ENCODE results near the gene HGS. TPM values are rescaled to one million over a fixed set of nuclear protein-coding genes. Genes with fewer than 3 reads are reported as not detected.

HGS gene
- total and polyA plus RNA-seq, 2 donors (not counting 3 experiments of a cell fraction or from before 2014, with no cell fraction given) = 166 to 191 TPM

- no peaks in the 10 kb centered on the region for H3K79me2 ChIP-seq (ENCODE audit: control insufficient read depth, insufficient read depth, low read length)
- BruUV-seq (replicated peaks) = no TSS peak
Measured at GRCh38 chr17:81719410-81720266, 35.8 kb downstream of the HGS start.

More at GRCh38 chr17:81719410-81720266, 35.8 kb downstream of the HGS start:
- CTCF ChIA-PET = no interaction called here
- H3K36me3 ChIP-seq (ENCODE audit: control insufficient read depth in 2 of 2, extremely low read depth in 1 of 2, insufficient read depth in 2 of 2, low read length in 2 of 2) = no peaks in the 10 kb centered on the region
- no peak for TF ChIP-seq CTCF (IDR thresholded peaks at IDR 0.05; ENCODE audit: extremely low read depth in 1 of 2, insufficient read depth in 1 of 2, low read depth in 1 of 2, low read length in 2 of 2)
- TF ChIP-seq MYC (IDR thresholded peaks at IDR 0.05; ENCODE audit: low read depth, low read length) = no peak
- intact Hi-C loops (cut with micrococcal nuclease) = no loop called here
- no peak overlapping the region for H2AFZ ChIP-seq (ENCODE audit: low read depth, low read length)
- FAIRE-seq (no peak), DNase-seq (ENCODE audit: low read depth, low spot score) (no peak)
- no peaks in the 10 kb centered on the region for H4K20me1 ChIP-seq (replicated peaks; ENCODE audit: control insufficient read depth, extremely low read depth, insufficient read depth, low read length)
- H3K4me3 ChIP-seq (replicated peaks in 1 of 3; ENCODE audit: insufficient read depth in 1 of 3, low read depth in 1 of 3, low read length in 3 of 3) = no peak overlapping the region
- POLR2A ChIA-PET = no interaction called here
- H3K9ac ChIP-seq (replicated peaks; ENCODE audit: extremely low read depth, insufficient read depth, low read length) = no peak overlapping the region
- H3K27me3 ChIP-seq (ENCODE audit: control insufficient read depth in 2 of 2, insufficient read depth in 2 of 2, low read length in 2 of 2) = peaks cover 0 to 3% of the 10 kb centered on the region in 2 experiments
- no peaks in the 10 kb centered on the region for H3K9me3 ChIP-seq (replicated peaks; ENCODE audit: control insufficient read depth, insufficient read depth, low read length)
- H3K9me1 ChIP-seq (replicated peaks; ENCODE audit: control insufficient read depth, extremely low read depth, insufficient read depth, low read length) = no peaks in the 10 kb centered on the region
- peaks cover 4% of the 10 kb centered on the region for H3K4me1 ChIP-seq (ENCODE audit: control insufficient read depth, extremely low read depth, insufficient read depth, low read length)
- no peak overlapping the region for H3K4me2 ChIP-seq (ENCODE audit: insufficient read depth, low read length)
- dilution Hi-C loops (cut with MboI; ENCODE audit: extremely low pct_ligation_motif_present, low sequenced_read_pairs) = no loop called here
- no peak overlapping the region for H3K27ac ChIP-seq (ENCODE audit: insufficient read depth, low read depth, low read length)

All from endothelial cell of umbilical vein (primary cell).